IPS DF 6.9 (cell line): Measurements from ENCODE around the gene SULT1C3.

ENCODE experiments used
- DNase-seq: peaks from one replicate; pipeline ENCODE4 v3.0.0-alpha.2; 2013; ENCODE audit warnings: low read depth, low spot score
- H3K27ac ChIP-seq: one replicate; pipeline ENCODE4 v1.5.1; 2013; ENCODE audit warnings: low read length, control low read depth
- H3K27me3 ChIP-seq: 2 replicates; pipeline ENCODE4 v1.6.1; 2013; ENCODE audit warnings: mild to moderate bottlenecking, low read length; ENCODE audit not compliant: control insufficient read depth, insufficient read depth
- H3K36me3 ChIP-seq: 2 replicates; pipeline ENCODE4 v1.6.1; 2013; ENCODE audit warnings: low read length; ENCODE audit not compliant: control insufficient read depth, insufficient read depth
- H3K4me1 ChIP-seq: 2 replicates; pipeline ENCODE4 v1.6.1; 2013; ENCODE audit warnings: low read length; ENCODE audit not compliant: control insufficient read depth, insufficient read depth
- H3K4me3 ChIP-seq: 2 replicates; pipeline ENCODE4 v1.5.1; 2013; ENCODE audit warnings: mild to moderate bottlenecking, low read length
- H3K9me3 ChIP-seq: 2 replicates; pipeline ENCODE4 v1.6.1; 2013; ENCODE audit warnings: low read length, inconsistent platforms; ENCODE audit not compliant: control insufficient read depth, insufficient read depth
- WGBS: extraction: QIAGEN DNeasy Blood & Tissue Kit; methylation state at CpG from one replicate; pipeline ENCODE4 v1.1.7; 2013; ENCODE audit warnings: mixed read lengths, missing lambda C conversion rate; ENCODE audit not compliant: insufficient read length, insufficient coverage; 5-methylcytosine and 5-hydroxymethylcytosine counted together

Gene SULT1C3

DNA sequence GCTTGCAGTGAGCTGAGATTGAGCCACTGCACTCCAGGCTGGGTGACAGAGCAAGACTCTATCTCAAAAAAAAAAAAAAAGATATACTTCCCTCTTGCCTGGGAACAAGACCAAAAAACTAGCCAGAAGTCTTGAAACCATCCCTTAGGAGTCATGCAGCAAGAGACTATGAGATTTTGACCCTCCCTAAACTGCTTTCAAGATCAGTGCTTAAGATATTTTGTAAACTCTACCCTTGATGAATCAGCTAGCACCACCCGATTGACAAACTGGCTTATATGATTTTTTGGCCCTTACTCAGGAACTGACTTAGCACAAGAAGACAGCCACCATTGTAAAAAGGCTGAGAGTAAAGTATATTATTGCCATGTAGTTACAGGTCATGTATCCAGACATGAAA, 3.8 kb downstream of the SULT1C3 start:
- no peak overlapping the region for H3K27ac ChIP-seq
- DNase-seq = no peak
- WGBS = no CpG with 5 or more reads among the region's 1 CpG

DNA sequence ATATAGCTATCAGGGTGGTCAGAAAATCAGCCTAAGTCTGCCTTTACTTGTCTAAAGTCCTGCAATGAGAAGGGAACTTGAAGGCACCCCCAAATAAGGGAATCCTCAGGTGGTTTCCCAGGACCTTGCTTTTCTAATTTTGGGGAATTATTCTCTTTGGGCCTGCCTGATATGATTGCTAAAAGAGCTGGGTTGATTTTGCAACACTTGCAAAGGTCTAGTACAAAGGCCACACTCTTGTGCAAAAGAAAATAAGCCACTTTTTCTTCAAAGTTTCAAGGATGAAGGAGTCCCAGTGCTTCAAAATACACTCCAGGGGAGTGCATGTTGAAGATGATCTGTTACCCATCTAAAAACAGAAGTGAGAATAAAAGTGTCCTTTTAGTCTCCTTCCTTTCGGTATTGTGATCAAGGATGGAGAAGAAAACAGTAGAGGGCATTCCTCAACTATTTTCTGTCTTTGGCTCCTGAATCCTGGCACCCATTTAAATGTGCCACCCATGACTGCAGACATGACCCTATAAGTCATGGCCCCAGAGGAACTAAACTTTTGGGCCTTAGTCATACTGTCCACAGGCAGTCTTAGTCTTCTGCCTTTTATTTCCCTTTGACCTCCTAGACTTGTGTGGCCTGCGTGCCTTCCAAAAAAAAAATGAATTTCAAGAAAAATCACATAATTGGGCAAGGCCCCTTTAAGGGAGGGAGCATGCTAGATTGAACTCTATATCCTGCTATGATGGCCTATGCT, 5.1 kb downstream of the SULT1C3 start:
- no CpG with 5 or more reads among the region's 2 CpGs for WGBS
- Histone ChIP-seq H3K36me3 (no peaks in the 10 kb centered on the region), H3K4me3 (no peak overlapping the region), H3K27me3 (no peaks in the 10 kb centered on the region), H3K27ac (no peak overlapping the region), H3K9me3 (no peaks in the 10 kb centered on the region), H3K4me1 (no peaks in the 10 kb centered on the region)
- DNase-seq = no peak

More for the DNA sequence above, 3.8 kb downstream of the SULT1C3 start:
- no peaks in the 10 kb centered on the region for H3K9me3 ChIP-seq
- H3K36me3 ChIP-seq = no peaks in the 10 kb centered on the region
- no peaks in the 10 kb centered on the region for H3K27me3 ChIP-seq
- H3K4me3 ChIP-seq = no peak overlapping the region
- no peaks in the 10 kb centered on the region for H3K4me1 ChIP-seq

DNA sequence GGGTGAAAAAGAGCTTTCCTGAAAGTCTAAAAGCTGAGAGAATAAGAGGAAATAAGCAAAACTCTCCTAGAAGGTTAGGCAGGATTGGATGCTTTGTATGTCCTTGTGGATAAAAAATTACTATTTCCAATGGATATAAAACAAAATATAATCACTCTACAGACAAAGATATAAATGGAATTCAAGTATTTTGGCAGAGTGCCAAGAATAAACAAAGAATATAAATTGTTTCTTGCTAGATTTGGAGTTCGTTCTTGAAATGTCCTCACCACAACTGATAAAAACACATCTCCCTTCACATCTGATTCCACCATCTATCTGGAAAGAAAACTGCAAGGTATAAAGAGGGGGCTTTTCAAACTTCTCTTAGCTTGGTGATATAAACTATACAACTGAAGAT, 13.3 kb downstream of the SULT1C3 start:
- H3K27me3 ChIP-seq = no peaks in the 10 kb centered on the region
- WGBS = no CpG with 5 or more reads among the region's 1 CpG
- DNase-seq = no peak
- no peak overlapping the region for H3K27ac ChIP-seq
- H3K9me3 ChIP-seq = no peaks in the 10 kb centered on the region
- H3K36me3 ChIP-seq = no peaks in the 10 kb centered on the region
- H3K4me3 ChIP-seq = no peak overlapping the region
- no peaks in the 10 kb centered on the region for H3K4me1 ChIP-seq

DNA sequence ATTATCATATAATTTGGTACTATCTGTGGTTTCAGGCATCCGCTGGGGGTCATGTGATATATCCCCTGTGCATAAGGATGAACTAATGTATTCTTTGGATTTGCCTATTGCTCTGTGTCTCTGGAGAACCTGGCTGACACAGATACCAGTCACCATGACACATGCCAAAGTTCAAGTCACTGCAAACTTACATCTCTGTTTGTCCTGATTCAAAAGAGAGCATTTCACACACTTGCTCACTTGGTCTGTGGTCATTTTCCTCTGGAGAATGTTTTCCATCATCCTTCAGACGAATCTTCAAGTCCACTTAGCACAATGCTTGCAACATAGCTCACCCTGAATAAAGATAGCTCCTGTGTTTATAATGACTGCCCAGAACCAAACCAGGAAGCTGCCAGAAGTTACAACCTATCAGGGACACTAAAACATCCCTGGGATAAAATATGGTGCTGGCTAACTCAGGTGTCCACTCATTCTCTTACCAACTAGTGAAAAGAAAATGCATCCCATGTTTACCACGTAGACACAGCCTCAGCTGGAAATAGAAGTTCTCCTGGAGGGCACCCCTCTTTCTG, 18.1 kb downstream of the SULT1C3 start:
- H3K36me3 ChIP-seq = no peaks in the 10 kb centered on the region
- no peaks in the 10 kb centered on the region for H3K4me1 ChIP-seq
- no peaks in the 10 kb centered on the region for H3K27me3 ChIP-seq
- no peaks in the 10 kb centered on the region for H3K9me3 ChIP-seq
- WGBS = no CpG with 5 or more reads among the region's 3 CpGs
- DNase-seq = no peak
- H3K27ac ChIP-seq = no peak overlapping the region
- H3K4me3 ChIP-seq = no peak overlapping the region

DNA sequence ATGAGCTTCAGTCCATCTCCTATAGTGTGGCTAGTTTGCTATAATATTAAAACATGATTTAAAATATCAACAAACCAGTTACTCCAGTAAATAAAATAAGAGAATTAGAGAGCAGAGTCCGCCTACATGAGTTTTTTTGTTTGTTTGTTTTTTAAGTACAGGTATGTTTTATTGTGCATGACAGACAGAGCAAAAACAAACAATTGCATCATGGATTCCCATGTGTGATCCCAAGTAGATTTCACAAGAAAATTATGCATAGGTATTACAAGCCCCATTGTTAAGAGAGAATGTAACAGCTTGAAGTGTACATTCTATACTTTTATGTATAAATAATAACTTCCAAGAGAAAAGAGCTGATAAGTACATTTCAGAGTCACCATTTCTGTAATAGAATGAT, 21.0 kb downstream of the SULT1C3 start:
- H3K36me3 ChIP-seq = no peaks in the 10 kb centered on the region
- H3K27me3 ChIP-seq = no peaks in the 10 kb centered on the region
- no peaks in the 10 kb centered on the region for H3K4me1 ChIP-seq
- WGBS = no CpG with 5 or more reads among the region's 1 CpG
- H3K4me3 ChIP-seq = no peak overlapping the region
- H3K27ac ChIP-seq = no peak overlapping the region
- no peak for DNase-seq
- H3K9me3 ChIP-seq = no peaks in the 10 kb centered on the region

DNA sequence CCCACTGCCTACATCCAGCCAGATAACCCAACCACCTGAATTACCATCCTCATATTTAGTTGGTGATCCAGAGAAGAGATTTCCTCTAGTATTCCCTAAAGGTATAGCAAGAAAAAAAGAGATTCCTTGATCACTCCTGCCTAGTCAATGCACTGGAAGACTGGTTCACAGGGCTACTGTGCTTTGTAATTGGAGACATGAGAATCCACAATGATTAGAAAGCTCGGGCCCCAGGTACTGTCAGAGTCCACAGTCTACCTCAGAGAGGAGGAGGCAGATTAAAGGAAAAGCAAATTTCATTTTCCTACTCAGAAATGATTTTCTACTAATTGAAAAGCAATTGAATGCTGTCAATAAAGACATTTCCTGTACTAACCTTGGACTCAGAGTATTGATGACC, 22.3 kb downstream of the SULT1C3 start:
- no peak for DNase-seq
- Histone ChIP-seq H3K4me3 (no peak overlapping the region), H3K27ac (no peak overlapping the region), H3K27me3 (no peaks in the 10 kb centered on the region), H3K36me3 (no peaks in the 10 kb centered on the region), H3K9me3 (no peaks in the 10 kb centered on the region), H3K4me1 (no peaks in the 10 kb centered on the region)
- no CpG with 5 or more reads among the region's 1 CpG for WGBS

DNA sequence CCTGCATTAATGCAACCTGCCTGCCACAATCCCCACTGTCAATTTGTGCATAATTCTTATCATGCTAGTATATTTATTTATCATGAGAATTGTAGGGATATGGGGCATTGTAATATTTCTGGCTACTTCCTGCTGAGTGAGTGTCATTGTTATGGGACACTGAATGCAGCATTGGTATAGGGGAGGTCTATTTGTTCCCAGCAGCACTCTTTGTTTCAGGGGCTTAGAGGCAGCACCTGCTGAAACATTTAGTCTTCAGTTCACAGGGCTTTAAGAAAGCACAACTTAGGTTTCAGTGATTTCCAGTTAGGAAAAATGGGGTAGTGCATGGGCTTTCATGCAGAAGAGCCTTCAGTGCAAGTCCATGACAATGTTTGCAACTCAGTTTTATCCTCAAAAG, 23.6 kb downstream of the SULT1C3 start:
- no peak for DNase-seq
- Histone ChIP-seq H3K36me3 (no peaks in the 10 kb centered on the region), H3K27me3 (no peaks in the 10 kb centered on the region), H3K9me3 (no peaks in the 10 kb centered on the region), H3K4me1 (no peaks in the 10 kb centered on the region), H3K27ac (no peak overlapping the region), H3K4me3 (no peak overlapping the region)

DNA sequence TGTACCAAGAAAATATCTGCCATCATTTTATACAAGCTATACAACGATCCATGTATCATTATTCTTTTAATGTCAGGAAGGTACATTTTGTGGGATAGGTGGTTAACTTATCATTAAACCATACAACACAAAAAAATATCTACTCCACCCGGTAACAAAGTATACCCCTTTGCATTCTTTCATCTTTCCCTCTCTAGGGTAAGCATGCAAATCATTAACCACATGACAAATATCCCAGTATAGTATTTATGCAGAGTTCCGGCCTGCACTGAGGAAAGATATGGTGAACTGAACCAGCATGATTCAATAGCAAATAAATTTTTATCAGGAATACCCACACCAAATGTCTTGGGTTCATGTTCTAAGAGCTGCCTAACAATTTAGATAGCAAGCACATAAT, 26.4 kb downstream of the SULT1C3 start:
- no CpG with 5 or more reads among the region's 3 CpGs for WGBS
- no peak overlapping the region for H3K4me3 ChIP-seq
- no peaks in the 10 kb centered on the region for H3K27me3 ChIP-seq
- no peak overlapping the region for H3K27ac ChIP-seq
- H3K36me3 ChIP-seq = no peaks in the 10 kb centered on the region
- DNase-seq = no peak
- no peaks in the 10 kb centered on the region for H3K9me3 ChIP-seq
- no peaks in the 10 kb centered on the region for H3K4me1 ChIP-seq

DNA sequence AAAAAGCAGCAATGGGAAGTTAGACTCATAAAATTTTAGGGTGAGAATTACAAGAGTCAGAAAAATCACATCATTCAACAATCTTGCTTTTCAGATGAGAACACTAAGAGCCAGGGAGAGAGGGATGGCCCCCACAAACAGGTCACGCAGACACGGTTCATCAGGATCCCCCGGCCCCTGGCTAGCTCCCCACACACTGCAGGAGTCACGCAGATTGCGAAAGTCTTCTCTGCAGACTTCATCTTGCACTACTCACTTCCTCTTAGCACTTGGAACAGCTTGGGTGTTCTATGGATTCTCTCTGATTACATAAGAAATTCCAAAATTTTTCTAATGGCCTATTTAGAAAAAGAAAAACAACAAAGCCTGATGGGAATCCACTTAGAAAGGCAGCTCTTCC, 27.3 kb downstream of the SULT1C3 start:
- DNase-seq = no peak
- H3K9me3 ChIP-seq = no peaks in the 10 kb centered on the region
- no peak overlapping the region for H3K4me3 ChIP-seq
- H3K27me3 ChIP-seq = no peaks in the 10 kb centered on the region
- H3K4me1 ChIP-seq = no peaks in the 10 kb centered on the region
- WGBS = no CpG with 5 or more reads among the region's 5 CpGs
- no peak overlapping the region for H3K27ac ChIP-seq
- no peaks in the 10 kb centered on the region for H3K36me3 ChIP-seq

DNA sequence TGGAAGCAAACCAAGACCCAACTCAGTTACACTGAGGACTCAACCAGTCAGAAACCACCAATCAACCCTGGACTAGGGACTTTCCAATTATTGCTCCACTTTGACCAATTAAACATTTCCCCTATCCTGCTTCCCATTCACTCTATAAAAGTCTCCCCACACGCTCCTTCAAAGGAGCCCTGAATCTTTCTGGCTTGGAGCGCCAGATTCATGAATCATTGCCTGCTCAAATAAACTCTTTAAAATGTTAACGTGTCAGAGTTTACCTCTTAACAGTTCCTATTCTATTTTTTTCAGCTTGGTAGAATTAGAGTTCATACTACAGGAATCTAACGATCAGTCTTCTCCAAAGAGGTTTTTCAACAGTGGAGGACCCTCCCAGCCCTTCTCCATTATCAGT, 28.2 kb downstream of the SULT1C3 start:
- Histone ChIP-seq H3K4me3 (no peak overlapping the region), H3K9me3 (no peaks in the 10 kb centered on the region), H3K4me1 (no peaks in the 10 kb centered on the region), H3K27ac (no peak overlapping the region), H3K27me3 (no peaks in the 10 kb centered on the region), H3K36me3 (no peaks in the 10 kb centered on the region)
- no peak for DNase-seq
- WGBS = no CpG with 5 or more reads among the region's 4 CpGs

DNA sequence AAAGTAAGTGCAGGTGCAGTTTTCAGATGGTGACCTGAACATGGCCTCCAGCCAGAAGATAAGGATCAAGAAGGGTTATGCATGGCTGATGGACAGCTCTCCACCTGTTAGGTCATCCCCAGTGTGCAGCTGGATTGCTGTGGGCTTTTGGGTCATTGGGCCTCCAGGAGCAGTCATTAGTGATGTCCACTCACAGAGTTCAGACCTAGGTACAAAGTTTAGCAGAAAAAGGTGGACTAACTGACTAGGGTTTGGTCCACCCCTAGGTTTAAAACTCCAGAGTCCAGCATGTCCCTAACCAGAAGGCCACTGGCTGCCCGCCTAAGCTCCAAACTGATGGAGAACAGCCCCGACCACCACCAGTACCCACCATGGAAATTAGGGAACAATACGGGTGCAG, 30.6 kb downstream of the SULT1C3 start:
- no peak for DNase-seq
- Histone ChIP-seq H3K4me3 (no peak overlapping the region), H3K36me3 (no peaks in the 10 kb centered on the region), H3K4me1 (no peaks in the 10 kb centered on the region), H3K9me3 (no peaks in the 10 kb centered on the region), H3K27me3 (no peaks in the 10 kb centered on the region), H3K27ac (no peak overlapping the region)
- no CpG with 5 or more reads among the region's 3 CpGs for WGBS
